HCT116 (cell line): ENCODE measurements around the gene EGFLAM.

Experiments used
- CBX3 ChIP-seq: IDR thresholded peaks from 2 replicates; pipeline ENCODE4 v1.6.1; 2012; ENCODE audit warnings: low read depth
- CEBPB ChIP-seq: IDR thresholded peaks from 2 replicates; pipeline ENCODE4 v1.6.1; 2012; ENCODE audit warnings: low read depth
- EGR1 ChIP-seq: IDR thresholded peaks from 2 replicates; pipeline ENCODE4 v1.6.1; 2012; ENCODE audit warnings: low read depth
- EZH2 ChIP-seq: fragments of 200-600 bp; sonication (generic); IDR thresholded peaks from 2 replicates; pipeline ENCODE4 v1.6.1; 2017; ENCODE audit warnings: antibody characterized with exemption, mixed run types
- EZH2phosphoT487 ChIP-seq: fragments of 200-600 bp; IDR thresholded peaks from 2 replicates; pipeline ENCODE4 v1.6.1; 2018; ENCODE audit warnings: antibody characterized with exemption, borderline replicate concordance
- JUND ChIP-seq: IDR thresholded peaks from 2 replicates; pipeline ENCODE4 v1.6.1; 2012
- MAX ChIP-seq: IDR thresholded peaks from 2 replicates; pipeline ENCODE4 v1.6.1; 2012
- POLR2AphosphoS5 ChIP-seq: IDR thresholded peaks from 2 replicates; pipeline ENCODE4 v1.6.1; 2011; ENCODE audit warnings: mild to moderate bottlenecking, low read depth, low read length, moderate library complexity
- REST ChIP-seq: IDR thresholded peaks from 2 replicates; pipeline ENCODE4 v1.6.1; 2012; ENCODE audit warnings: low read depth
- SRF ChIP-seq: IDR thresholded peaks from 2 replicates; pipeline ENCODE4 v1.6.1; 2012; ENCODE audit warnings: low read depth
- ZFX ChIP-seq: fragments of 450-650 bp; IDR thresholded peaks from 2 replicates; pipeline ENCODE4 v1.6.1; 2017
- TF ChIP-seq, protein P1 (sequence below), 3 experiments: fragments of 200-600 bp in 1 of 3; sonication (generic) in 1 of 3; IDR thresholded peaks in 2 of 3; conservative IDR thresholded peaks in 1 of 3; 2 replicates each; pipeline ENCODE4 v1.5.1; 2012 to 2017; ENCODE audit warnings: low read depth in 2 of 3, low read length in 2 of 3, antibody characterized with exemption in 1 of 3, borderline replicate concordance in 1 of 3, control low read depth in 1 of 3, mild to moderate bottlenecking in 1 of 3, mixed read lengths in 1 of 3, mixed run types in 1 of 3, moderate library complexity in 1 of 3; ENCODE audit not compliant: insufficient read depth in 1 of 3

DNA sequence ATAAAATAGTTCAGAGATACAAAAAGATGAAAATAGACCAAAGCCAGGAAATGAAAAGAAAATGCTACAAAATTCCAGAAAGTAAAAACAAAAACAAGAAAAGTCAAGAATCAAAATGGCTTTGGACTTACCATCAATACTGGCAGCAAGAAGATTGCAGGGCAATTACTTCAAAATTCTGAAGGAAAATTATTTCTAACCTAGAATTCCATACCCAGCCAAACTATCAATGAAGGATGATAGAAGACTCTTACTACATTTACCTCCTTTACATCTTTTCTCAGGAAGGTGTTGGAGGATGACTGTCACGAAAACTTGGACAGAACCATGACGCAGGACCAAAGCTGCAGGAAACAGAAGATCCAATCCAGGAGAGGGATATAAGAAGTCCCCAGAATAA is 46.8 kb downstream of the EGFLAM start:
- TF ChIP-seq MAX (no peak), SRF (no peak), EGR1 (no peak), JUND (no peak), POLR2AphosphoS5 (no peak), CBX3 (no peak), EZH2 (no peak), REST (no peak), EZH2phosphoT487 (no peak), ZFX (no peak), CEBPB (no peak)
- TF ChIP-seq, protein P1, sequence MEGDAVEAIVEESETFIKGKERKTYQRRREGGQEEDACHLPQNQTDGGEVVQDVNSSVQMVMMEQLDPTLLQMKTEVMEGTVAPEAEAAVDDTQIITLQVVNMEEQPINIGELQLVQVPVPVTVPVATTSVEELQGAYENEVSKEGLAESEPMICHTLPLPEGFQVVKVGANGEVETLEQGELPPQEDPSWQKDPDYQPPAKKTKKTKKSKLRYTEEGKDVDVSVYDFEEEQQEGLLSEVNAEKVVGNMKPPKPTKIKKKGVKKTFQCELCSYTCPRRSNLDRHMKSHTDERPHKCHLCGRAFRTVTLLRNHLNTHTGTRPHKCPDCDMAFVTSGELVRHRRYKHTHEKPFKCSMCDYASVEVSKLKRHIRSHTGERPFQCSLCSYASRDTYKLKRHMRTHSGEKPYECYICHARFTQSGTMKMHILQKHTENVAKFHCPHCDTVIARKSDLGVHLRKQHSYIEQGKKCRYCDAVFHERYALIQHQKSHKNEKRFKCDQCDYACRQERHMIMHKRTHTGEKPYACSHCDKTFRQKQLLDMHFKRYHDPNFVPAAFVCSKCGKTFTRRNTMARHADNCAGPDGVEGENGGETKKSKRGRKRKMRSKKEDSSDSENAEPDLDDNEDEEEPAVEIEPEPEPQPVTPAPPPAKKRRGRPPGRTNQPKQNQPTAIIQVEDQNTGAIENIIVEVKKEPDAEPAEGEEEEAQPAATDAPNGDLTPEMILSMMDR (IDR thresholded peaks at IDR 0.05 in 2 of 3, conservative IDR thresholded peaks at IDR 0.05 in 1 of 3; ENCODE audit: borderline replicate concordance in 1 of 3, insufficient read depth in 1 of 3, low read depth in 2 of 3, low read length in 2 of 3) = no peak
